ENCODE results near the gene CPT1B. TPM values are rescaled to one million over a fixed set of nuclear protein-coding genes. Genes with fewer than 3 reads are reported as not detected.
A peak's percentile ranks its signal among the peaks of the same experiment; 100 is the strongest.

The CPT1B gene
- total RNA-seq, 1 experiment from 2014 or later = 19.2 TPM

- CTCF ChIA-PET = interaction anchor here (0.6 to 1.1 kb wide), 4 partner anchors 17 to 332 kb away, joined by 4 to 6 read pairs (median 5); partner anchors contain the start of genes KLHDC7B, NCAPH2 and SCO2
- DNase-seq (ENCODE audit: low spot score) = peak; percentile 97
- Histone ChIP-seq H3K27me3 (replicated peaks; ENCODE audit: insufficient read depth, low read depth, low read length, poor library complexity) (no peaks in the 10 kb centered on the region), H3K36me3 (ENCODE audit: insufficient read depth, low read length, poor library complexity, severe bottlenecking) (no peaks in the 10 kb centered on the region), H3K4me3 (ENCODE audit: low read depth, low read length, poor library complexity, severe bottlenecking) (peak within 1 kb of the TSS; percentile 52), H3K9me3 (ENCODE audit: low read depth, low read length, poor library complexity, severe bottlenecking) (no peaks in the 10 kb centered on the region), H3K27ac (ENCODE audit: low read depth, low read length, poor library complexity, severe bottlenecking) (peak within 1 kb of the TSS; percentile 2), H3K4me1 (ENCODE audit: insufficient read depth, low read length, poor library complexity, severe bottlenecking) (no peaks in the 10 kb centered on the region)
- POLR2A ChIA-PET (ENCODE audit: low non-redundant PET) = no interaction called here
- TF ChIP-seq, protein P1, sequence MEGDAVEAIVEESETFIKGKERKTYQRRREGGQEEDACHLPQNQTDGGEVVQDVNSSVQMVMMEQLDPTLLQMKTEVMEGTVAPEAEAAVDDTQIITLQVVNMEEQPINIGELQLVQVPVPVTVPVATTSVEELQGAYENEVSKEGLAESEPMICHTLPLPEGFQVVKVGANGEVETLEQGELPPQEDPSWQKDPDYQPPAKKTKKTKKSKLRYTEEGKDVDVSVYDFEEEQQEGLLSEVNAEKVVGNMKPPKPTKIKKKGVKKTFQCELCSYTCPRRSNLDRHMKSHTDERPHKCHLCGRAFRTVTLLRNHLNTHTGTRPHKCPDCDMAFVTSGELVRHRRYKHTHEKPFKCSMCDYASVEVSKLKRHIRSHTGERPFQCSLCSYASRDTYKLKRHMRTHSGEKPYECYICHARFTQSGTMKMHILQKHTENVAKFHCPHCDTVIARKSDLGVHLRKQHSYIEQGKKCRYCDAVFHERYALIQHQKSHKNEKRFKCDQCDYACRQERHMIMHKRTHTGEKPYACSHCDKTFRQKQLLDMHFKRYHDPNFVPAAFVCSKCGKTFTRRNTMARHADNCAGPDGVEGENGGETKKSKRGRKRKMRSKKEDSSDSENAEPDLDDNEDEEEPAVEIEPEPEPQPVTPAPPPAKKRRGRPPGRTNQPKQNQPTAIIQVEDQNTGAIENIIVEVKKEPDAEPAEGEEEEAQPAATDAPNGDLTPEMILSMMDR (conservative IDR thresholded peaks at IDR 0.05; ENCODE audit: low read depth, low read length) = peak; percentile 93
- no peak for TF ChIP-seq EZH2 (IDR thresholded peaks at IDR 0.05; ENCODE audit: borderline replicate concordance, low read depth, low read length, poor library complexity, severe bottlenecking)
- BruUV-seq (replicated peaks) = no TSS peak
- intact Hi-C loops (cut with micrococcal nuclease; ENCODE audit: unreplicated experiment) = no loop called here
Measured at GRCh38 chr22:50562523-50563412, 15.5 kb downstream of the CPT1B start, which contains the start of gene SYCE3. Gene SYCE3 (minus strand): TSS chr22:50562919. CDS start chr22:50556405, 6,514 bp downstream.

GRCh38 chr22:50561401-50562358, 16.5 kb downstream of the CPT1B start:
- H3K4me1 ChIP-seq (ENCODE audit: insufficient read depth, low read length, poor library complexity, severe bottlenecking) = no peaks in the 10 kb centered on the region
- no peak overlapping the region for H3K27ac ChIP-seq (ENCODE audit: low read depth, low read length, poor library complexity, severe bottlenecking)
- no TSS peak for BruUV-seq (replicated peaks)
- no peaks in the 10 kb centered on the region for H3K27me3 ChIP-seq (replicated peaks; ENCODE audit: insufficient read depth, low read depth, low read length, poor library complexity)
- intact Hi-C loops (cut with micrococcal nuclease; ENCODE audit: unreplicated experiment) = no loop called here
- ChIA-PET CTCF (no interaction called here), POLR2A (ENCODE audit: low non-redundant PET) (no interaction called here)
- H3K4me3 ChIP-seq (ENCODE audit: low read depth, low read length, poor library complexity, severe bottlenecking) = no peak overlapping the region
- DNase-seq (ENCODE audit: low spot score) = no peak
- no peaks in the 10 kb centered on the region for H3K9me3 ChIP-seq (ENCODE audit: low read depth, low read length, poor library complexity, severe bottlenecking)
- H3K36me3 ChIP-seq (ENCODE audit: insufficient read depth, low read length, poor library complexity, severe bottlenecking) = no peaks in the 10 kb centered on the region
- TF ChIP-seq, protein P1 (conservative IDR thresholded peaks at IDR 0.05; ENCODE audit: low read depth, low read length) = no peak
- TF ChIP-seq EZH2 (IDR thresholded peaks at IDR 0.05; ENCODE audit: borderline replicate concordance, low read depth, low read length, poor library complexity, severe bottlenecking) = no peak

- CTCF ChIA-PET = no interaction called here
- H3K9me3 ChIP-seq (ENCODE audit: low read depth, low read length, poor library complexity, severe bottlenecking) = no peaks in the 10 kb centered on the region
- intact Hi-C loops (cut with micrococcal nuclease; ENCODE audit: unreplicated experiment) = no loop called here
- no peak for DNase-seq (ENCODE audit: low spot score)
- no peak overlapping the region for H3K4me3 ChIP-seq (ENCODE audit: low read depth, low read length, poor library complexity, severe bottlenecking)
- H3K27me3 ChIP-seq (replicated peaks; ENCODE audit: insufficient read depth, low read depth, low read length, poor library complexity) = no peaks in the 10 kb centered on the region
- no peaks in the 10 kb centered on the region for H3K36me3 ChIP-seq (ENCODE audit: insufficient read depth, low read length, poor library complexity, severe bottlenecking)
- H3K27ac ChIP-seq (ENCODE audit: low read depth, low read length, poor library complexity, severe bottlenecking) = no peak overlapping the region
- H3K4me1 ChIP-seq (ENCODE audit: insufficient read depth, low read length, poor library complexity, severe bottlenecking) = no peaks in the 10 kb centered on the region
- TF ChIP-seq, protein P1 (conservative IDR thresholded peaks at IDR 0.05; ENCODE audit: low read depth, low read length) = no peak
- TF ChIP-seq EZH2 (IDR thresholded peaks at IDR 0.05; ENCODE audit: borderline replicate concordance, low read depth, low read length, poor library complexity, severe bottlenecking) = no peak
- POLR2A ChIA-PET (ENCODE audit: low non-redundant PET) = no interaction called here
- no TSS peak for BruUV-seq (replicated peaks)
Measured at GRCh38 chr22:50560034-50560433, 18.2 kb downstream of the CPT1B start.
